Smooth muscle cell (in vitro differentiated cells): ENCODE measurements around the gene RAI1. TPM values are rescaled to one million over a fixed set of nuclear protein-coding genes. Genes with fewer than 3 reads are reported as not detected.

Experiments used
- DNase-seq: peaks from one replicate; lab custom pipeline; 2025; ENCODE audit not compliant: unreplicated experiment; lab: John Stamatoyannopoulos, UW
- H2AFZ ChIP-seq: fragments of 200-600 bp; sonication (generic); 2 replicates; pipeline ENCODE4 v1.6.0; 2016; ENCODE audit warnings: antibody characterized with exemption, low read depth, mild to moderate bottlenecking
- H3F3A ChIP-seq: fragments of 200-600 bp; sonication (generic); 2 replicates; pipeline ENCODE4 v1.6.0; 2017; ENCODE audit warnings: antibody characterized with exemption, low read depth
- H3K27ac ChIP-seq: fragments of 200-600 bp; sonication (generic); 2 replicates; pipeline ENCODE4 v1.5.1; 2016; ENCODE audit warnings: low read depth, mild to moderate bottlenecking
- H3K27me3 ChIP-seq: fragments of 200-600 bp; sonication (generic); 2 replicates; pipeline ENCODE4 v1.6.1; 2016; ENCODE audit warnings: low read depth, mild to moderate bottlenecking
- H3K36me3 ChIP-seq: fragments of 200-600 bp; sonication (generic); 2 replicates; pipeline ENCODE4 v1.5.1; 2016; ENCODE audit warnings: low read depth
- H3K4me1 ChIP-seq: fragments of 200-600 bp; sonication (generic); 2 replicates; pipeline ENCODE4 v1.5.1; 2016; ENCODE audit warnings: low read depth
- H3K4me2 ChIP-seq: fragments of 200-600 bp; sonication (generic); 2 replicates; pipeline ENCODE4 v1.6.0; 2016; ENCODE audit warnings: mild to moderate bottlenecking
- H3K4me3 ChIP-seq: fragments of 200-600 bp; sonication (generic); 2 replicates; pipeline ENCODE4 v1.5.1; 2016; ENCODE audit warnings: mild to moderate bottlenecking
- H3K79me2 ChIP-seq: fragments of 200-600 bp; sonication (generic); 2 replicates; pipeline ENCODE4 v1.6.0; 2016; ENCODE audit warnings: low read depth, mild to moderate bottlenecking
- H3K9ac ChIP-seq: fragments of 200-600 bp; sonication (generic); 2 replicates; pipeline ENCODE4 v1.6.0; 2016; ENCODE audit warnings: low read depth
- H3K9me3 ChIP-seq: fragments of 200-600 bp; sonication (generic); replicated peaks from 2 replicates; pipeline ENCODE4 v1.5.1; 2016; ENCODE audit warnings: low read depth
- H4K20me1 ChIP-seq: fragments of 200-600 bp; sonication (generic); 2 replicates; pipeline ENCODE4 v1.6.0; 2016; ENCODE audit warnings: low read depth
- WGBS: methylation state at CpG from one replicate; pipeline ENCODE4 v1.1.7; 2016; ENCODE audit warnings: low lambda C conversion rate; 5-methylcytosine and 5-hydroxymethylcytosine counted together
- polyA plus RNA-seq: library from polyadenylated mRNA; unstranded; fragments of >200 nt; fragmentation: Nextera tagmentation; extraction: Ambion mirVana; gene quantifications from 2 replicates; pipeline ENCODE4 v1.2.1, GENCODE V29; 2016
- total RNA-seq: library from RNA; depleted of rRNA; stranded (reverse); fragments of >200 nt; gene quantifications from 2 replicates; pipeline ENCODE4 v1.2.3, GENCODE V29; 2014
- TF ChIP-seq, protein P1 (sequence below): fragments of 200-600 bp; sonication (generic); IDR thresholded peaks from 2 replicates; pipeline ENCODE4 v1.5.1; 2017; ENCODE audit warnings: borderline replicate concordance, mild to moderate bottlenecking, antibody characterized with exemption; ENCODE audit not compliant: insufficient read depth, poor library complexity, severe bottlenecking

Gene RAI1
- total and polyA plus RNA-seq, 2 experiments from 2014 or later = 11.1 to 17.6 TPM

DNA sequence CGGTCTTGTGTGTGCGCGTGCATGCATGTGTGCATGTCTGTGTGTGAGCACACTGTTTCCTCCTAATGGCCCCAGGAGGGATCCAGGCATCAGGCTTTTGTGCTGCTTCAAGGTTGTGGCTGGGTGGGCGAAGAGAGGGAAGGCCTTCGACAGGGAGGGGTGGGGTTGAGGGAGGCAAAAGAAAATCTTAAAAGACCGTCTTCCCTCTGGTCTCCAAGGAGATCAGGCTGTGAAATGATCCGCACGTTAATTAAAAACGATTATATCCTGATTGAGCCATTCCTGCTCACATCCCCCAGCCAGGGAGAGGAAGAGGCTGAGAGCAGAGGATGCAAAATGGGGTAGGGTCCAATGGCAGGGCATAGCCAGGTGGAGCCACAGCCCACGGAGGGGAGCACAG, 46.9 kb downstream of the RAI1 start:
- no peak overlapping the region for H3K9ac ChIP-seq
- H3K4me3 ChIP-seq = no peak overlapping the region
- 88% methylated on average over 9 of the region's 10 CpGs for WGBS
- no peak overlapping the region for H3K27ac ChIP-seq
- H3K9me3 ChIP-seq = no peaks in the 10 kb centered on the region
- H3F3A ChIP-seq = peaks cover 4% of the 10 kb centered on the region
- no peak for DNase-seq
- peaks cover 5% of the 10 kb centered on the region for H3K4me1 ChIP-seq
- H3K36me3 ChIP-seq = no peaks in the 10 kb centered on the region
- peaks cover 100% of the 10 kb centered on the region for H4K20me1 ChIP-seq
- no peak overlapping the region for H2AFZ ChIP-seq
- H3K79me2 ChIP-seq = peaks cover 90% of the 10 kb centered on the region
- TF ChIP-seq, protein P1, sequence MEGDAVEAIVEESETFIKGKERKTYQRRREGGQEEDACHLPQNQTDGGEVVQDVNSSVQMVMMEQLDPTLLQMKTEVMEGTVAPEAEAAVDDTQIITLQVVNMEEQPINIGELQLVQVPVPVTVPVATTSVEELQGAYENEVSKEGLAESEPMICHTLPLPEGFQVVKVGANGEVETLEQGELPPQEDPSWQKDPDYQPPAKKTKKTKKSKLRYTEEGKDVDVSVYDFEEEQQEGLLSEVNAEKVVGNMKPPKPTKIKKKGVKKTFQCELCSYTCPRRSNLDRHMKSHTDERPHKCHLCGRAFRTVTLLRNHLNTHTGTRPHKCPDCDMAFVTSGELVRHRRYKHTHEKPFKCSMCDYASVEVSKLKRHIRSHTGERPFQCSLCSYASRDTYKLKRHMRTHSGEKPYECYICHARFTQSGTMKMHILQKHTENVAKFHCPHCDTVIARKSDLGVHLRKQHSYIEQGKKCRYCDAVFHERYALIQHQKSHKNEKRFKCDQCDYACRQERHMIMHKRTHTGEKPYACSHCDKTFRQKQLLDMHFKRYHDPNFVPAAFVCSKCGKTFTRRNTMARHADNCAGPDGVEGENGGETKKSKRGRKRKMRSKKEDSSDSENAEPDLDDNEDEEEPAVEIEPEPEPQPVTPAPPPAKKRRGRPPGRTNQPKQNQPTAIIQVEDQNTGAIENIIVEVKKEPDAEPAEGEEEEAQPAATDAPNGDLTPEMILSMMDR = no peak
- no peaks in the 10 kb centered on the region for H3K27me3 ChIP-seq
- no peak overlapping the region for H3K4me2 ChIP-seq

DNA sequence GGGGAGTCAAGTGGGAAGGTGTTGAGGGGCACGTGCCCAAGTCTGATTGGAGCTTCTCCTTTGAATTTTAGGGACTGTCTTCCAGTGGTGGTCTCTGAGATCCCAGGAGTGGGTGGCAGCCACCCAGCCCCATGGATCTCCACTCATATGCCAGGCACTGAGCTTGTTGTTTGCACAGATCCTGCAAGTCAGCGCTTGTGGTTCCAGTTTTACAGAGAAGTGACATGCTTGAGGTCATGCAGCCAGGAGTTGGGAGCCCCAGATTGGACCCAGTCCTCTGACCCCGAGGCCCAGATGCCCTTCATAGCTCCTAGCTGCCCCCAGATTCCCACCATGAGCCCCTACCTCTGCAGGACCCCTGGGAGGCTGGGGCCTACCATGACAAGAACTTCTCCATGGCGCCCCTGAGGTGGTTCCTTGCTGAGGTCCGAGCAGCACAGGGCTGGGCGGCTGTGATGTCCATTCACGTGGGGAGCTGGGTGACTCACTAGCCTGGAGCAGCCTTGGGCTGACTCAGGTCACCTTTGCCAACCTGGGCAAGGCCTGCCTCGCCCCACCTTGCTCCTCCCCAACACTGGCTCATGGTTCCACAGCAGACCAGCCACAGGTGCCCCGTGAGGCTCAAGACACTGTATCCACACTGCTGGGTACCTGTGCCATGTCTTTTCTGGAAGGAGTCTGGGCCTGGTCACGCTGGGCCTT, 47.4 kb downstream of the RAI1 start:
- H3K27me3 ChIP-seq = no peaks in the 10 kb centered on the region
- DNase-seq = no peak
- peaks cover 94% of the 10 kb centered on the region for H3K79me2 ChIP-seq
- peaks cover 3% of the 10 kb centered on the region for H3K4me1 ChIP-seq
- H3K4me2 ChIP-seq = no peak overlapping the region
- no peaks in the 10 kb centered on the region for H3K36me3 ChIP-seq
- 82% methylated on average over 10 of the region's 10 CpGs for WGBS
- no peaks in the 10 kb centered on the region for H3K9me3 ChIP-seq
- no peak overlapping the region for H3K4me3 ChIP-seq
- H2AFZ ChIP-seq = no peak overlapping the region
- TF ChIP-seq, protein P1 = no peak
- no peak overlapping the region for H3K9ac ChIP-seq
- H3F3A ChIP-seq = peaks cover 4% of the 10 kb centered on the region
- H4K20me1 ChIP-seq = peaks cover 100% of the 10 kb centered on the region
- peak overlapping the region; percentile 18 for H3K27ac ChIP-seq

DNA sequence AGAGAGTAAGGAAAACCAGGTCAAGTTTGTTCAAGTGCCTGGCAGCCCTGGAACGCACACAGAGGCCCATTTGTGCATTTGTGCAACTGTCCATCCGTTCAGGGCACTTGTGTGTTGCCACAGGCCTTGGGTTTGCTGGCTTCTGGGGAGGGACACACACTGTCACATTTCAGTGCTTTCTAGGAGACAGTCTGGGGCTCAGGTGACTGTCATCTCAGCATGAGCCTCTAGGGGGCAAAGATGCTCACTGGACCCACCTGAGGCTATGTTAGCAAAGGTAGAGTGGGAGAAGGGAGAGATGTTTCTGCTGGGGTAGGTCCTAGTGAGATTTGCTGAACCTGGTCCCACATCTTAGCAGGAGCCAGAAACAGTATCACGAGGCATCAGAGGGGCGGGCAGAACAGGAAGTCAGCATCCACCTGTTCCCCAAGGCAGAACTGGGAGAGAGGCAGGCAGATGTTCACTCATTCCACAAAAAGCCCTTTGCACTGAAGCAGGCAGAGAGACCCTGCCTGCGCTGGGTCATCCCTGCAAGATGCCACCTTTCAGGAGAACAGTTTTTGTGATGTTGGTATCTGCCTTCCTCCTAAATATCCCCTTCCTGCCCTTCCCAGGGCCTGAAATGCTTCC, 48.5 kb downstream of the RAI1 start:
- H3K4me2 ChIP-seq = no peak overlapping the region
- no peak overlapping the region for H2AFZ ChIP-seq
- no peak overlapping the region for H3K9ac ChIP-seq
- DNase-seq = no peak
- H3K4me3 ChIP-seq = no peak overlapping the region
- peaks cover 100% of the 10 kb centered on the region for H4K20me1 ChIP-seq
- H3K4me1 ChIP-seq = no peaks in the 10 kb centered on the region
- H3K79me2 ChIP-seq = peaks cover 96% of the 10 kb centered on the region
- no peak overlapping the region for H3K27ac ChIP-seq
- H3K9me3 ChIP-seq = no peaks in the 10 kb centered on the region
- H3F3A ChIP-seq = peaks cover 4% of the 10 kb centered on the region
- TF ChIP-seq, protein P1 = peak; percentile 48
- no peaks in the 10 kb centered on the region for H3K27me3 ChIP-seq
- H3K36me3 ChIP-seq = no peaks in the 10 kb centered on the region
- whole genome bisulfite sequencing = 71% methylated on average over 5 of the region's 5 CpGs
